GM21576 (cell line): ENCODE data around the gene GORASP2.

ENCODE experiments used
- ATAC-seq: cut with Tn5 transposase; IDR thresholded peaks from one replicate; pipeline ENCODE4 v1.9.1; 2021; ENCODE audit warnings: mild to moderate bottlenecking, moderate library complexity; ENCODE audit not compliant: unreplicated experiment

GORASP2 gene

DNA sequence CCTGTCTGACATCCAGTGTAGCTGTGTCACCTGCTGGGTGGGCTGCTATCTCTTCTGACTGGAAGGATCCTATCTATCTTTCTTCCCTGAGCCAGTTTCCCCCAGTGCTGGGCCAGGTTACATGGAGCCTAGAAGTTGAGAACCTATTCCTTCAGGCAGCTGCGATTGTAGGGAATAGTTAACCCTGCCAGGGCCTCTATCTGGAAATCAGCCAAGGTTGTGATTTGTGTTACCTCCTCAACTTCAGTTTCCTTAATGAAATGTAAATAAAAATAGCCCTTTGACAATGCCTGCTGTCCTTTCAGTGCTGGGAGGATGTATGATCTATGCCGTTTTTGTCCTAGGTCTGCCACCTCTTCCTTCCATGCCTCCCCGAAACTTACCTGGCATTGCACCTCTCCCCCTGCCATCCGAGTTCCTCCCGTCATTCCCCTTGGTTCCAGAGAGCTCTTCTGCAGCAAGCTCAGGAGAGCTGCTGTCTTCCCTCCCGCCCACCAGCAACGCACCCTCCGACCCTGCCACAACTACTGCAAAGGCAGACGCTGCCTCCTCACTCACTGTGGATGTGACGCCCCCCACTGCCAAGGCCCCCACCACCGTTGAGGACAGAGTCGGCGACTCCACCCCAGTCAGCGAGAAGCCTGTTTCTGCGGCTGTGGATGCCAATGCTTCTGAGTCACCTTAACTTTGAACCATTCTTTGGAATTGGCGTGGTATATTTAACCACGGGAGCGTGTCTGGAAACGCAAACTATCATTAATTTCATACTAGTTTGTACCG lies 36.6 kb downstream of the GORASP2 start:
- ATAC-seq = no peak

DNA sequence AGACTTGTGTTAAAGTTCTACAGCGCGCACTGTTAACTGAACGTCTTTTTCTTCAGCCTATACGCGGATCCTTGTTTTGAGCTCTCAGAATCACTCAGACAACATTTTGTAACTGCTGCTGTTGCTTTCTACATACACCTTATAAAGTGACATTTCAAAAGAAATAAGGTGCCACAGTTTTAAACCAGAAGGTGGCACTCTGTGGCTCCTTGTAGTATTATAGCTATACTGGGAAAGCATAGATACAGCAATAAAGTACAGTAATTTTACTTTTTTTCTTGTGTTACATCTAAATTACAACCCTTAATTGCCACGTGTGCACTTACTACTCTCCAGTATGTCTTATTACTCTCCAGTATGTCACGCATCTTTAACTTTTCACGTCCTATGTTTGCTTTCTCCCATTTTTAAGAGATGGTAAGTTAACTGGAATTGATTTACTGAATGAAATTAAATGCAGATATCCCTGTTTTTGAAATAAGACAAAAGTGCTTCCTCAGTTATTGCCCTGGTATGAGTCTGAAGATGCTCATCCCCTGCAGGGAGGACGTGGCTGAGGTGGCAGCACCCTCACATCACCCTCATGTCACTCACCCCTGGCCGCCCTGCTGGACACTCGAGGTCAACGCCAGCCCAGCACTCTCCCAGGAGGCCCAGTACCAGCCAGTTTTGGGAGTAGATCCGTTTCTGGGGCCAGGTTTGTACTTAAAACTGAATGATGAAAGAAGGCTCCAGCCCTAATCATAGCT lies 37.8 kb downstream of the GORASP2 start:
- ATAC-seq = no peak

DNA sequence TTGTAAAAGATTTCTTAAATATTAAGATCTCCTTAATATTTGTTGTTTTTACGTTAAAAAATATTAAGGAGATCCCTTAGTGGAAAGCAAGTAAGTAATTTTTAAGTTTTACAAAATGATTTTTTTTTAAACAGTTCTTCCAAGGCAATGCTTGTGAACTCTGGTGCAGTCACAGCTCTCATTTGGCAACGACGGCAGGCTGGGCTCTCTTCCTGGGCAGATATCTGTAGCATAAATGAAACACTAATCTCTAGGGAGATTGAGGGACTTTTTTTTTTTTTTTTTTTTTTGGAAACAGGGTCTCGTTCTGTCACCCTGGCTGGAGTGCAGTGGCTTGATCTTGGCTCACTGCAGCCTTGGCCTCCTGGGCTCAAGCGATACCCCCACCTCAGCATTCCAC lies 38.5 kb downstream of the GORASP2 start:
- ATAC-seq = no peak

DNA sequence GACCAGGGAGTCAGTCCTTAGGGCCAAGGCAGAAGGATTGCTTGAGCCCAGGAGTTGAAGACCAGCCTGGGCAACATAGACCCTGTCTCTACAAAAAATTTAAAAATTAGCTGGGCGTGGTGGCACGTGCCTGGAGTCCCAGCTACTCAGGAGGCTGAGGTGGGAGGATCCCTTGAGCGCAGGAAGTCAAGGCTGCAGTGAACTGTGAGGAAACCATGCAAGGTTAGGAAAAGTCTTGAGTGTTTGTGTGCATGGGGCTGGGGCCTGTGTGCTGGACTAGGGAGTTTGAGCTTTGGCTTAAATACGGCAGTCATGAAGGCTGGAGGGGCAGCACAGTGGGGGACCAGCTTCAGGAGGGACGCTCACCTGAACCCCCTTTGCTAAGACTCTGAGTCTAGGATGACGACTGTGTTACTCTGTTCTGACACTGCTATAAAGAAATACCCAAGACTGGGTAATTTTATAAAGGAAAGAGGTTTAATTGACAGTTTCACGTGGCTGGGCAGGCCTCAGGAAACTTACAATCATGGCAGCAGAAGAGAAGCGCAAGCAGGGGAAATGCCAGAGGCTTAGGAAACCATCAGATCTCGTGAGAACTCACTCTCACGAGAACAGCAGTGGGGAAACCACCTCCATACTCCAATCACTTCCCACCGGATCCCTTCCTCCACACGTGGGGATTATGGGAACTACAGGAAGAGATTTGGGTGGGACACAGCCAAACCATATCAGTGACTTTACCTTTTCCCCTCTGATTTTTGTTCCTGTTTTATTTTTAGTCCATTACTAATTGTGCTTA lies 39.4 kb downstream of the GORASP2 start:
- no peak for ATAC-seq

DNA sequence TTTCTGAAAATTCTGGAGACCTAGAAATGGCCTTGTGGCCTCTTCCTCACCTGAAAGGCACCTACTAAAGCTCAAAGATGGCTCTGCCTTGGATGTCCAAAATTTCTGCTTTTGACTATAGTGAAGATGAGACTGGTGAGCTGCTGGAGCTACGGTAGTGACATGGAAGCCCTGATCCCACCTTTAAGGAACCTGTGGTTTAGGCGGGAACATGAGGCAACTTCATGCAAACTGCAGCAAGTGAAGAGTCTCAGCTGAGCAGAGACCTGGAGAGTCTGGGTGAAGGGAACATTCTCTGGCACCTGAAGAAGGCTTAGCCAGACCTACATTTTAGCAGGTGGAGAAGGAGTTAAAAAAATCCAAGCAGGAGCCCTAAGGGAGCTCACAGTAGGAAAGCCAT lies 40.0 kb downstream of the GORASP2 start:
- ATAC-seq = no peak

DNA sequence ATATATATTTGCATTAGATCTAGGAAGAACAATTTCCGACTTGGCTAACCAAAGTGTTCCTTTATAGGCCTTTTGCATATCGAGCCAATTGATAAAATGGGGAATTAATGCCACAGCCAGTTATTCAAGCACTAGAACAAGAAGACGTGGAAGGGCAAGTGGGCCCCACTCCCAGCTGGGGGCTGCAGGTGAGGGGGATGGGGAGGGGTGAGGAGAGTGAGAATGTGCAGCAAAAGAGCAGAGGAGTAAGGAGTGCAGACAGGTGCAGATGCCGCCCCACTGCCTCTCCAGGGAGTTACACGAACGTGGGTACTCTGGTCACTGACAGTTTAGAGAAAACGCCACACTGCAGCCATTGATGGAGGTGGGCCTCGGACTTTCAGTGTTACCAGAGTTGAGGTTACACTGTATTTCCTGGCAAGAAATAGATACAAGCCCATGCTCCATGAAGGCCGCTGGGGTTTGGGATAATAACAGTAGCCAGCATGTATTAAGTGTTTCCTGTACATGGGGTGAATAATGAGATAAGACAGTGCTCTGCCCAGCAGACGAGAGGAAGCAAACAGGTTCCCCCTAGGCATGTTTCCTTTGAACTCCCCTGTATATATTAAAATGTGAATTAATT lies 40.9 kb downstream of the GORASP2 start:
- ATAC-seq = no peak

DNA sequence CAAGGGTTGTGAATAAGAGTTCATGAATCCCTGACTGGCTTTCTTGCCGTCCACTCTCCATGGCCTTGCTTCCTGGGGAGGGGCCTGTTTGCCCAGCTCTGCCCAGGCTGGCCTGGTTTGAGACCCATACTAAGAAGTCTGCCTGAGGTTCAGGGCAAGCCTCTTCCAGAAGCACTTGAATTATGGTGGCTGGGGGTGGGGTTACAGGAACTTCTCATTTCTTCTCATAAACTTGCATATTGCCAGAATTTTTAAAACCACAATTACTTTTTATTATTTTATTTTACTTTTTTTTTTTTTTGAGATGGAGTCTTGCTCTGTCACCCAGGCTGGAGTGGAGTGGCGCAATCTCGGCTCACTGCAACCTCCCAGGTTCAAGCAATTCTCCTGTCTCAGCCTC lies 42.0 kb downstream of the GORASP2 start:
- no peak for ATAC-seq

DNA sequence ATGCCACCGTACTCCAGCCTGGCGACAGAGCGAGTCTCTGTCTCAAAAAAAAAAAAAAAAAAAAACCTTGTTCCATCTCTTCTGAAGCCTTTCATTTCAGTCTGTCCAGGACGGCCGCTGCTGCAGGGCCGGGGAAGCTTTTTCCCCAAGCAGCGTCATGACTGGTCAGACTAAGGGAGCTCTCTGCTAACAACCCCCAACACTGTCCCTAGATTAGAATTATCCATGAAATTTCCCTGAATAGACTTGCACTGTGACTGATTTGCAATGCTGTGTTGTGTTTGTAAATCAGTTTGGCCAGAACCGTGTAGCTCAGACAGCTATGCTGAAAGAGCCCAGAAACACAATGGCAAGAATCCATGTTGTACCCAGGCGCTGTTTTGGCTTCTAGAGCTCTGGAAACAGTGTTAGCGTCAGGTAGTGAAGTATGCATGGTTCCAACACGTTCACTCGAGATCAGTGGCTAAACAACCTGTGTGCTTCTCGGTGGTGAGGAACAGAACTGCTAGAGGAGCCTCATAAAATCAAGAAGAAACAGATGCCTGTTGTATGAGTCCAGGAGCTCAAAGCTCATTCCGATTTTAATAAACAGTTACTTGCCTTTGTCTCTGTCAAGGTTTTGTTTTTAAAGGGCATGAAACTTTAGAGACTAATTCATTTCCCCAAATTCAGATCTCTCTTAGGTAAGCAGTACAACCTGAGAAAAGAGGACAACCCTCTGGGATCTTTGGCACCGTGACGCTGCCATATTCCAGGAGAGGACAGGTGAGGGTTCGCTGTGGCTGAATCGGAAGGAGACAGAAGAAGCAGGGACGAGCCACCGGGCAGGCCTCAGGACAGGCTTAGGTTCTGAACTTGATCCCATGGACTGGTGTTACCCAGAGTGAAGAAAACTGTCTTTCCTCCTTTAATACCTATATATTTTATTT lies 43.5 kb downstream of the GORASP2 start:
- ATAC-seq = no peak

DNA sequence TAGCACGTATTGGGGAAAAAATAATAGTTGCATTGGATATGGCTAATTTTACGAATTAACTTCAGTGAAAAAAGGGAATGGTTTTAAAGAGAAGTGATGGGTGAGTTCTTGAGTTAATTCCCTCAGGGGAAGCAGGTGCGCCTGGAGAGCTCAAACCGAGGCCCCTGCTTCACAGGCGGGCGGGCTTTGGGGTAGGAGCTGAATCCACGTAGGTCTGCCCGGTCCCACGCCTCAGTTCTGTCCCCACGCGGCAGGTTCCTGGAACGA lies 44.1 kb downstream of the GORASP2 start:
- no peak for ATAC-seq

DNA sequence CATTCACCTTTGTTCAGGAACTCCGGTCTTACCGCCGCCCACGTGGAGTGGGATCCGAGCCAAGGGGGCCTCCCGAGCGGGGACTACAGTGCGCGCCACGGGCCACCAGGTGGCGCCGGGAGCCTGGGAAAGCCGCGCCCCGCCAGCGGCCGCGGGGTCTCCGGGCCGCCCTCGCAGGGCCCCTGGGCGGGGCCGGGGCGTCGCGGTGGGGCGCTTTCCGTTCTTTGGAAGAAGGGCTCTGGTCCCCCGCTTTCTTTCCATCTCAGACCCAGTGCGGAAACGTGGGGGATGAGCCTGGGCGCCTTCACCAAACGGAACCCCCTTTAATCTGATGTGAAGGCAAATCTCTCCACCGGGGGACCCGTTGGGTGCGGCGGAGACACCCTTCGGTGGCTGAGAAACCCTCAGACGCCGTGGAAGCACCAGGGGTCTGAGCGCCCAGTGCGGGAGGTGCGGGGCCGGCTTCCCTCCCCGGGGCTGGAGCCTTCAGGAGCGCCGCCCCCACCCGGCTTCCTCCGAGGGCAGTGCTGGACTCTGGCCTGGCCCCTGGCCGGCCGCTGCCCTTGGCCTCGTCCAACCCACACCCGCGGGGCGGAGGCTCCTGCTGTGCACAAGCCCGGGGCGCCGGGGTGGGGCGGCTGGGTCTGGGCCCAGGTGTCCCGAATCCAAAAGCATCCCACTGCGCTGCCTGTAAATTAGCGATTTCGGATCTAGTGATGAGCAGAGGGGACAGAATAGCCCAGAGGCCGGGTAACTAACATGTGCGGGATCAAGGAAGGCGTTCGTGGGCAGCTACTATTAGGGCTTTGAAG lies 44.6 kb downstream of the GORASP2 start:
- ATAC-seq = peak; percentile 94

DNA sequence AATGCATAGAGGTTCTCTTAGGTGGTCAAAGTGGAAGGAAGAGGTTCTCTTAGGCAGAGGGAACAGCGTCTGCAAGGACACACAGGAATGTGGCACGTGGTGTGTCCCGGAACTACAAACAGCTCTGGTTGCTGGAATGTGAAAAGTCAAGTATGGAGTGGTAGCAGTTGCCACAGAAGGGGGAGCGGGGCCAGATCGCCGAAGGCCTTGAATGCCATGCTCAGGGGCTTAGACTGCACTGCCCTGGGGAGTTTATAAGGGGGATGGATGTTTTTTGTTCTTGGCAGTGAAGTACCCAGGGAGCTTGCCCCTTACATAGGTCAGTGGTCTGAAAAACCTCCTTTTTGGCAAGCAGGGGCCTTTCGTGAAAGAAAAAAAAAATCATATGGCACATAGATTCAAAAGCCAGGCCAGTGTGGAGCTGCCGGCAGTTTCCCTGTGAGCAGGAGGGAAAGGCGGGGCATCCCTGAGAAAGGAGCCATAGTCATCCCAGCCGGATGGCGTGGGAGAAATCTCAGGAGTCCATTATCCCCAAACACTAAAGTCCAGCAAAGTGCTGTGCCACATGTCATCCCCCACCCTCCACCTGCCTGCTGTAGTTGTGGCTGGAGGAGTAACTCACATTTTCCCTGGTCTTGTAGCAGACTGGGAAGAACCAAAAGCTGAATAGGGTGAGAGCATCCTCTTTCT lies 45.4 kb downstream of the GORASP2 start:
- ATAC-seq = no peak

DNA sequence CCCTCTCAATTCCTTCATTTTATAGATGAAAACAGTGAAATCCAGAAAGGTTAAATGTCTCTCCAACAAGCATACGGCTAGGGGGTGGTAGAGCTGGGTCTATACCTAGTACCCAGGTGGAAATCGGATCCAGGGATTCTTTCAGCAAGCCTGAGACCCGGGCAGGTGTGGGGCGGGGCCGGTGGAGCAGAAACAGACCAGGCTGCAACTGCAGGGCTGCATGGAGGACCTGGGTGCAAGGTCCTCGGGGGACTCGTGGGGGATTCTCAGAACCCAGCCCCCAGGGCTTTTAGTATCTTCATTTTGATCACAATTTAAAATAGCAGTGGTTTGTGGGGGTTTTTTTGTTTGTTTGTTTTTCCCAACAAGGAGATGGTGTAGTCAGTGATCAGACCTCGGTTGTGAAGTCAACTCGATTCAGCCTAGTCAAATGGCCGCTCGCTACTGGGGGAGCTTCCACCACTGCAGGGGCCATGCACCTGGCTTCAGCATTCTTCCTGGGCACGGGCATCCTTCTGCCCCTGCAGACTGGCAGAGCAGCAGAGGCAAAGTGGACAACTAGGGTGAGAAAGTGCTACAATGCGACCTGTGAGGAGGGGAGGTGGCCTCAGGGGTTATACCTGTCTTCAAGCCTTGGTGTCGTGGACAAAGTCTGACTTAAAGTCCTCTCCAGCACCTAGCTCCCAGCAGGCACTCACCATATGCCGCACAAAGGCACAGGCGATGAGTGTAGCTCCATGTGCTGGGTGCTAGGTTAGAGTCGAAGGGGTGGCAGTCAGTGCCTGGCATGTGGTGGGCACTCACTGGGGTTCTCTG lies 46.3 kb downstream of the GORASP2 start:
- no peak for ATAC-seq

DNA sequence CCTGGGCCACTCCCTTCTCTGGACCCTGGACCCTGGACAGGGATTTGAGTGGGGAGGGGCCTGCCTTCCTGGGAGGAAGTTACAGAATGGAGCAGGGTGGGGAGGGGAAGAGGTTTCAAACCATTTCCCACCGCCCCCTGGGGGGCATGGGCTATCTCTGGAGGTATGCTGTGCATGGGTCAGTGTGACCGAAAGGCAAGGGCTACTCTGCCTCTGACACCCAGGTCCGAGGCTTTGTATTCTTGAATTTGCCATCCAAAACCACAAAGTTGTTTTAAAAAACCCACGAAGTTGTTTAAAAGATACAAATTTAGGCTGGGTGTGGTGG lies 46.9 kb downstream of the GORASP2 start:
- no peak for ATAC-seq

DNA sequence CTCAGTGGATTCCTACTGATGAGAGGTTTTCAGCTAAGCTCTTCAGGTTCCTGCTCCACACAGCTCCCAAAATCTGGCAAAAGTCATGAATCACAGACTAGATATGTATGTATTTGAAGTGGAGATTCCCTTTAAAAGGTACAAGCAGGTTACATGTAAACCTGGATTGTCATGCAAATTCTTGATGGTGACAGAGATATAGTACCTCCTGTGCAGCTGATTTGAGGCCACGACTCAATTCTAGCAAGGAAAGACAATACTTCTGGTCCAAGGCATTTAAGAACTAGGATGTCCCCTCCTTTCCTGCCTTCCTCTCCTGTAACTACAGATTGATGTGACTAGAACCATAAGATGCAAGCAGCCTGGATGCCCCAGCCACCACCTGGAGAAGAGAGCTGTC lies 55.0 kb downstream of the GORASP2 start:
- no peak for ATAC-seq

DNA sequence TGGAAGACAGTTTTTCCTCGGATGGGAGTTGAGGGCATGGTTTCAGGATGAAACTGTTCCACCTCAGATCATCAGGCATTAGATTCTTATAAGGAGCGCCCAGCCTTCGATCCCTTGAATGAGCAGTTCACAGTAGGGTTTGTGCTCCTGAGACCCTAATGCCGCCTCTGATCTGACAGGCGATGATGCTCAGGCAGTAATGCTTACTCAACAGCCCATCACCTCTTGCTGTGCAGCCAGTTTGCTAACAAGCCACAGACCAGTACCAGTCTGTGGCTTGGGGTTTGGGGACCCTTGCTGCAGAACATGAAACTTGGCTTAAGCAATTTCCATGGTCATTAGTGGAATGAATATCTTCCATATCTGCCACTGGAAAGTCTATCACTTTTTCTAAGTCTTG lies 56.4 kb downstream of the GORASP2 start:
- ATAC-seq = no peak

DNA sequence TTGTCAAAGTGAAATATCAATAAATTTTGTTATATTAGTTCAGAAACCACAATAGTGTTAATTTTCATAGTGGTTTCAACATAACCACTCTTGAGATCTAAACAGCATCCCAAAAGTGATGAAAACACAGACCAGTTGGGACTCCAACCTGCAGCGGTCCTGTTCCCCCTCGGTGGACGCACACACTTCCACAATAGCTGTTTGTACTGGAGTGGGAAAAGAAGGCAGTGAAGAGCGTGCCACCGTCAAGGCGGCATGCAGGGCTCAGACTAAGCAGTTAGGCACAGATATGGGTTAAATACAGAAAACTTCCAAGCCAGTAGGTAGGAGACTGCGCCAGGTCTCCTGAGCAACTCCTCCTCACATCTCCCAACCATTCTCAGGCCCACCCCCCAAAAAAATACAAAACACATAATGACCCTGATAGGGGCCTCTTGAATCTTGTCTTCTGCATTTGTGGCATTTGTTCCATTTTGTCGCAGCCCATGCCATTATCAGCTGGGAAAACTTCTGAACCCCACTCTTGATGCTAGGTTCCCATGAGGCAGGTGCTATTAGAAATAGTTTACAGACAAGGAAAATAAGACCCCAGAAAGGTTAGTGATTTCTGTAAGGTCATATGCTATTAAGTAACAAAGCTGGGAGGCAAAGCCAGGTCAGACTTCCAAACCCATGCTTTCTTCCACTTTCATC lies 57.7 kb downstream of the GORASP2 start:
- no peak for ATAC-seq

DNA sequence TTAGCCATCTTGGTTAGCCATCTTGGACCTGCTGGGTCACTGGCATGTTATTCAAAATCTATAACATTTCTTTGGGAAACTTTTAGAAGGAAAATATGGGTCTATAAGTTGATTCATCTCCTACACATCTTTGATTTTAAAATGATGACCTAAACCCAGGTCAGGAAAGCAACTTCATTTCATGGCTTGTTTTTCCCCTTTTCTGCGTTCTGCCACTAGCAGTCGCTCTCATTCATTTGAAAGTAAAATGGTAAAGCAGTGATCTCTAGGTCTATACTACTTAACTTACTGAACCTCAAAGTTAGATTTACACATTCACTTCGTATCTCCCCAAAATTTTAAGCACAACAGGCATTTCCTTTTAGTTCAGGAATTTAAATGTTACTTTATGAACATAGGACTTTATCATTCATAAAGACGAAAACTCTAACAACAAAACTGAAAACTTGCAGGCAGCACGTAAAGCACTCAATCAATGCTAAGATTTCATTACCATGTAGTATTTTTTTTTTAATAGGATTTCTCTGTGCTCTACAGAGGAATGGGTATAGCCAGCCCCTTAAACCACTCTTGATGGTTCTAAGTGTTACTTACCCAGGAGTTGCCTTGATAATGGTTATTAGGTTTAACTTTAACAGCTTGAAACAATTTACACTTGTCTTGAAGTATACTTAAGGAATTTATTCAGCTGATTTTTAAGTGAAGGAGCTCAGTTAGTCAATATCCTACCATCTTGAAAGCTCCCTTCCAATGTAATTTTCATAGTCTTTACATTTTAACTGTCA lies 62.5 kb downstream of the GORASP2 start:
- no peak for ATAC-seq
